Epidermal melanocyte (primary cell): ENCODE results near the gene ELOVL3.
"Not testable (repeated sequence)": the region's sequence is repeated elsewhere in the genome, so short reads cannot be mapped to it uniquely, and the experiment has no call there.

ENCODE experiments used
- DNase-seq: peaks from one replicate; pipeline ENCODE4 v3.0.0; 2011; ENCODE audit warnings: low spot score; ENCODE audit not compliant: insufficient read length

The ELOVL3 gene

DNA sequence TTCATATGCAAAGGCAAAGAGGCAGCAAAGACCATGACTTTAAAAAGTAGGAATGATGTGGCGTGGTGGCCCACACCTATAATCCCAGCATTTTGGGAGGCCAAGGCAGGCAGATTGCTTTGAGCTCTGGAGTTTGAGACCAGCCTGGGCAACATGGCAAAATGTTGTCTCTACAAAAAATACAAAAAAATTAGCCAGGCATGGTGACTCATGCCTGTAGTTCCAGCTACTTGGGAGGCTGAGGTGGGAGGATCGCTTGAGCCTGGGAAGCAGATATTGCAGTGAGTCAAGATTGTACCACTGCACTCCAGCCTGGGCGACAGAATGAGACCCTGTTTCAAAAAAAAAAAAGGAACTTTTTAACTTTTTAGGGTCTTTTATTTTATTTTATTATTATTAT is 26.4 kb downstream of the ELOVL3 start:
- not testable (repeated sequence) for DNase-seq

DNA sequence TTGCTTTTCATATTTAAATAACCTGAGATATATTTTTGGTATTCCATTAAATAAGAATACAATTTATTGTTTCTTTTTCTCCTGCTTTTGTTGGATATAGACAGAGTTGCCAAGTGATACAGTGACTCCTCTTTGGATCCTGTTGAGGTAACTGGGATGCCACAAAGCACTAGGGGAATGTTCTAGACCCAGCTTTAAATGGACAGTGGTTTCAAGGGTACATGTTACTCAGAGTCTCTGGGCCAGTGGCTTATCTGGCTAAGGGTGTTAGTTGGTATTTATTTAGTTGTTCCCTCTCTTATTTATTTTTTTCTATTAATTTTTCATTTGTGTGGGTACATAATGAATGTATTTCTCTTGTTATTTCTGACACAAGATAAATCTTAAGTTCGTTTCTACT is 28.3 kb downstream of the ELOVL3 start:
- DNase-seq, result no peak

DNA sequence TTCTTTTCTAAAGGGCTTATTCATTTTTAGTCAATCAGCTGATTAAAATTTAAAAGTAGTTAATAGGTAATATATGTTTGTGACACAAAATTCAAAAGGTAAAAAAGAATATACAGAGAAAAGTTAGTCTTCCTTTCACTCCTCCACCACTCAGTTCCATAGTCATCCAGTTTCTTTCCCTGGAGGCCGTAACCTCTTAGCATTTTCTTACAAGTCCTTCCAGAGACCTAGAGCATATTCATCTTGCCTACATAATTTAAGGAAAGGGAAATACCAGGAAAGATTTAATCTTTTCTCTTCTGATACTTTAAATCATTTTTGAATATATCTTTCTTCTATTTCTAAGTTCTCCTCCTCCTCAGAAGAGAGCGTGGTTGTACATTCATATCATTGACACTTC is 29.3 kb downstream of the ELOVL3 start:
- no peak for DNase-seq

DNA sequence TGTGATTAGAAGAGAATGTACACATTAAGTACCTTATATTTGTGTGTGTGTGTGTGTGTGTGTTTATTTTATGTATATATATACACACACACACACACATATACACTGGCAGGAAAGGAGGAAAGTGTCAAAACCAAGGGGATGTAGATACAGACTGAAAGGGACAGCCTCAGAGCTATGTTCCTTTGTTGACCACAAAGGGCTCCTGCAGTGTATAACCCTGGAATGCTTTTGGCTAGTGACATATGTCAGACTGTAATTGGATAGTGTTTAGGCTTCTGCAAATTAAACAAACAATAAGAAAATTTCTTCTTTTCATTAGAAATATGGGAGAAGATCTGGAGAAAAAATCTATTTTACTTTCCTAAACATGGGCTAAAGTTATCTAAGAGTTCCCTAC is 35.1 kb downstream of the ELOVL3 start:
- DNase-seq, result no peak

DNA sequence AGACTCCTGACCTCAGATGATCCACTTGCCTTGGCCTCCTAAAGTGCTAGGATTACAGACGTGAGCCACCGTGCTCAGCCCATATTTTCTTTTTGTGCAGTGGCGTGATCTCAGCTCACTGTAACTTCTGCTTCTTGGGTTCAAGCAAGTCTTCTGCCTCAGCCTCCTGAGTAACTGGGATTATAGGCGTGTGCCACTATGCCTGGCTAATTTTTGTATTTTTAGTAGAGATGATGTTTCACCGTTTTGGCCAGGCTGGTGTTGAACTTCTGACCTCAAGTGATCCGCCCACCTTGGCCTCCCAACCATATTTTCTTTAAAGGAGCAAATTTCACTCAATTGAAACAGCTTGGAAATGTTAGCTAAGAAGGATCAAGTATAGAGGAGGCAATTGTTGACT is 35.7 kb downstream of the ELOVL3 start:
- DNase-seq, result no peak

DNA sequence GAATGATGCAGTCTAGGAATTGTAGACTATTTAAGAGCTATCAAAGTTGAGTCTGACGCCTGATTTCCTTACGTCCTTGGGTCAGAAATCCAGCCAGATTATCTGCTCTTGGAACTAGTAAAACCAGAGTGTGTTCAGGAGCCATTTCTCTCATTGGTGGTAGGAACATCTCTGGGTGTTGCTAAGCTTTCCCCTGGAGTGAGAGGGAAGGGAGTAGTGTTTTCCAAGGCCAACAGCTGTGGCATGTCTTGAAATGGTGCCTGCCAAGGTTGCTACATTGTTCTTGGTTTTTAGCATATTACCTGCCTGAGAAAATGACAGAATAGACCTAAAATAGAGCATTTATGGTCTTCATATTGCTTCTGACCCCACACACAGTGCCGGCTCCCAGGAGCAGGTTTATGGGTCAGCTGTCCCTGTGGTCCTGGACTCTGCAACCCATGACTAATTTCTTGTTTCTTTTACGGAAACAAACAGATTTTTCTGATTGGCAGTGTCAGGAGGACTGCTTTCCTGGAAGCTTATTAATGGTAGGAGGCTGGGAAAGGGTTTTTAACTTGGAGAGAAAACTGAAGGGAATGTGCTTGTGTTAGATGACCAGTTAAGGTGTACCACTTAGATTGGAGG is 36.8 kb downstream of the ELOVL3 start:
- no peak for DNase-seq

DNA sequence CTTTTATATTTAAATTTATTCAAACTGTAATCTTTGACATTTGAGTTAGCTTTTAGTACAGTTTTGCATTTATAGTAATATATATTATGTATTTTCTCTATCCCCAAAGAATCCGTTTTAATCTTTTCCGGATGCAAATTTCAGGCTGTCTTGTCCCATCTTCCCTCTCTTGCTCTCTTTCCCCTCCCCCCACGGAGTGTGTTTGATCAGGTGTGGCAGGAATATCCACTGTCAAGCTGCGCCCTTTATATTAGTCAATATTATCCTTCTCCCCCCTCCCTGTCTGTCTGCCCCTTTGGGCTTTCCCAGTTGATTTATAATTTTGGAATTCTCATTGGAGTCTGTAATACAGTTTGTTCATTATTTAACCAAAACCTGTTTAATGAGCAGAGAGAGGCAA is 38.3 kb downstream of the ELOVL3 start:
- no peak for DNase-seq

DNA sequence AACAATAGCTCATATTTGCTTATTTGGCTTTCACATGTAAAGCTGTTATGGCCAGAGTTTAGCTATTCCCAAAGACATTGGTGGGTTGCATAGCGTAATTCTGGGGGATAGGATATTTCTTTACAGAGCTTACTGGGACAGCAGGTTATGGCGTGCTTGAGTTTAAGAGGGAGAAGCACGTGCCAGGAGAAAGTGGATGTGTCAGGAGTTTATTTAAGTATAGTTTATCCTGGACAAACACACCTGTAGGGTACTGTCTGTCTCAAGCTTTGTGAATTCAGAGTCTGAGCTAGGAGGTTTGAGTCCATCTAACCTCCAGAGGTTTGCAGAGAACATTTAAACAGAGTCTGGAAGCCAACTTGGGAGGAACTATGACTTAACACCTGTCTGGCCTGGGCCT is 40.6 kb downstream of the ELOVL3 start:
- DNase-seq, result no peak

DNA sequence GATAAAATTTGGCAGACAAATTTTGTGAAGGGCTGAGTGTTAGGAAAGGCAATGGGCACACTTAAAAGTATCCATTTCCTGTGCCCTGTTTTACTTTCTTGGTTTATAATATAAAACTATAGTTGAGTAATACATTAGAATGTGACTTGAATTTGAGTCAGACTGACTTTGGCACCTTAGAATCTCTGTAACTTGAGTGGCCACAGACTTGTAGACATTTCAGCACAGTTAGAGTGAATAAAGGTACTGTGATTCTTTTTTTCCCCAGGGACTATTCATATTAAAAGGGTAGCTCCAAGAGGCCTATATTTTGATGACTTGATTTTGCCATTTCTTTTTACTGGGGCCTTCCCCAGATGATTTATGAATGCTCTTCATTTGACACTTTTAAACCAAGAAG is 41.6 kb downstream of the ELOVL3 start:
- DNase-seq, result no peak

DNA sequence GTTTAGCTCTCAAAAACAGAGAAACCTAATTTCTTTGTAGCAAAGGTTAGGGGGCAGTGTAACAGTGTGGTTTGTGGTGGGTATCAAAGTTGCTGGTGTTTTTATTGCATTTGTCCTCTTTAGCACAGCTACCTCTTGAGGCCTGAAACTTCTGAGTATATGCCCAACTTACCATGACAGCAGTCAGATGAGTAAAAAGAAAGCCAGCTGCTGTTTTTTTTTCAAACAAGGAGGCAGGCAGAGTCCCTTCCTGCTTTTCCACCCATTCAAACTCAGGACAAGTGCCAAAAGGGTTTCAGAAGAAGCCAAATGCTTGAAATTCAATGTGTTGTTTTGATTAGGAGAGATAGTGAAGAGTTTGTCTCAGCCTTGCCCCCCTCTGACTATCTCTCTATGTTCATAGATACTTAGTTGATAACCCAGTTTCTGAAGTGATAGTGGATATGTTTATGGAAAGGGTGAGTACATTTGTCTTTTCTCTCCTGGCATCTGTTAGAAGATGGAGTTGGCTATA is 42.3 kb downstream of the ELOVL3 start:
- DNase-seq, result no peak

DNA sequence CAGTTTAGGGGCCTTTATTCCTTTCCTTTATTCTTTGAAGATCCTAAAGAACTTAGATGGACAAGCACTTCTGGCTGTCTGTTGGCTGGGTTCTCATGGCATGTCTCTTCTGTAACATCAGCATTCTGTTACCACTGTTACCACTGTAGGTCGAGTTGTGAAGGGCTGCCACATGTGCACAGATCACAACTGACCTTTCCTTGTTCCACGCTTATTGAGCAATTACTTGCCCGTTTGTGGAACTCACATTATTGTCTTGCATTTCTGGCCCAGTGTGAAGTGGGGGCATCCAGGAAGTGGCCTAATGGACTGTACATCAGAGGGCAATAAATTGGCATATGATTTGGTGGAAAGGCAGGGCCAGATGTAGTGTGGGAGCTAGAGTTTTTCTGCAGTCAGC is 42.9 kb downstream of the ELOVL3 start:
- no peak for DNase-seq

DNA sequence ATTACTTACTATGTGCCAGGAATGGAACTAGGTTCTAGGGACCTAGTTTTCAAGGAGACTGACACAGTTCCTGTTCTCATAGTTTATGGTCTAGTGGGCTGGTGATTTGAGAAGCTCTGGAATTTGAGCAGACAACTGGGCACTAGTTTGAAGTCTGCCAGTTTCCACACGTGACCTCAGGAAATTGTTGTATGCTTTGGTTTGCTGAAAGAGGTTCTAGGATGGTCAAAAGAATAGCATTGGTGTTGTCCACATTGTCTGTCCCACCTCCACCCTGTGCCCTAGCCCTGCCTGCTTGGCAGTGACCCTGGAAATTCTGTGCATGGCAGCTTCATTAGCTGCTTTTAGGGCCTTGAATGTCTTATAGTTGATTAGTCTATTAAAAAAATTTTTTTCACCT is 48.0 kb downstream of the ELOVL3 start:
- no peak for DNase-seq

DNA sequence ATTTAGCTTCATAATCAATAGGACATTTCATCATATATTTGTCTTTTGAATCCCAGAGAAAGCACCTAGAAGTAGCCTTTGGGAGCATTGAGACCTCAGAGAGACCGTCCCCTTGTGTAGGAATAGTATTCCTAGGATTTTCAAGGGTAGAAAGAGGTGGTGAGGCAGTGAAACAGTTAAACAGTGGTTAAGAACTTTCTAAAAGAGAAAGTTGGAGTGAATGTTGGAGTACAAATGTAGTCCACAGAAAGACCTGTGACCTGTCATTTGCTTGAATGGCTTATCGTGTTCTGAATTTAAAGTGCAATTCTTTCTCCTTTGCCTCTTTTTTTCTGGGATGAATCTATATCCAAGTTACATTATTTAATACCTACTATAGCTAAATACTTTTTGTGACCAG is 49.2 kb downstream of the ELOVL3 start:
- DNase-seq, result no peak

DNA sequence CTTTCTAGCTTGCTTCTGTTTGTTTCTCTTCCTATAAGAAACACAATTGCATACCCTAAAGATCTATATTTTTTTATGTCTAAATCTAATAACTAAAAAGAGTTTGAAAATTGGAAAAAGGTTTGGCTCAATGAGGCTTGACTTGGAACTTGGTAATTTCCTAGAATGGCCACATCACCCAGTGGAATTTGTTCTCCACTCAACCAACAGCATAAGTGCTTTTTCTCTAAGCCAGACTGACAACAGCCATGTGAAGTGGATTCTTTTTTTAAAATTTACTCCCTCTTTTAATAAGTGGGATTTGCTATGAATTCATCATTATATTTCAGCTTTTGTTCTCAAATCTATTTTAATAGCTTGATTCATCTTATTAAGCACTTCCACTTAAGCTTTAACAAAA is 53.0 kb downstream of the ELOVL3 start:
- DNase-seq, result no peak
